HEK293T (cell line): ENCODE measurements around the gene RPS27A.

Source experiments
- ARNT ChIP-seq: fragments of 450-650 bp; IDR thresholded peaks from 2 replicates; pipeline ENCODE4 v1.6.1; 2017; ENCODE audit warnings: mild to moderate bottlenecking
- BHLHE40 ChIP-seq: fragments of 450-650 bp; IDR thresholded peaks from 2 replicates; pipeline ENCODE4 v1.6.1; 2016; ENCODE audit warnings: mild to moderate bottlenecking, moderate library complexity, borderline replicate concordance
- CTBP1 ChIP-seq: fragments of 450-650 bp; IDR thresholded peaks from 2 replicates; pipeline ENCODE4 v1.6.1; 2016; ENCODE audit warnings: borderline replicate concordance
- FOXK2 ChIP-seq: fragments of 450-650 bp; IDR thresholded peaks from 2 replicates; pipeline ENCODE4 v1.6.1; 2016; ENCODE audit warnings: mild to moderate bottlenecking
- FOXM1 ChIP-seq: fragments of 450-650 bp; IDR thresholded peaks from 2 replicates; pipeline ENCODE4 v1.6.1; 2017; ENCODE audit warnings: mild to moderate bottlenecking, borderline replicate concordance
- HDGF ChIP-seq: fragments of 450-650 bp; IDR thresholded peaks from 2 replicates; pipeline ENCODE4 v1.6.1; 2017; ENCODE audit warnings: antibody characterized with exemption, borderline replicate concordance
- L3MBTL2 ChIP-seq: fragments of 450-650 bp; conservative IDR thresholded peaks from 2 replicates; pipeline ENCODE4 v1.6.1; 2016; ENCODE audit warnings: mild to moderate bottlenecking
- LEF1 ChIP-seq: fragments of 450-650 bp; IDR thresholded peaks from 2 replicates; pipeline ENCODE4 v1.6.1; 2017; ENCODE audit warnings: mild to moderate bottlenecking, borderline replicate concordance
- NFRKB ChIP-seq: fragments of 450-650 bp; IDR thresholded peaks from 2 replicates; pipeline ENCODE4 v1.6.1; 2016; ENCODE audit warnings: mild to moderate bottlenecking, moderate library complexity
- SP1 ChIP-seq: fragments of 450-650 bp; IDR thresholded peaks from 2 replicates; pipeline ENCODE4 v1.6.1; 2017
- SUZ12 ChIP-seq: fragments of 450-650 bp; IDR thresholded peaks from 2 replicates; pipeline ENCODE4 v1.6.1; 2016; ENCODE audit warnings: mild to moderate bottlenecking
- TARDBP ChIP-seq: fragments of 450-650 bp; IDR thresholded peaks from 2 replicates; pipeline ENCODE4 v1.6.1; 2016
- ZNF384 ChIP-seq: fragments of 450-650 bp; IDR thresholded peaks from 2 replicates; pipeline ENCODE4 v1.6.1; 2016

GRCh38 chr2:55223958-55224760 lies 8.3 kb upstream of the RPS27A start:
- no peak for TF ChIP-seq FOXK2
- no peak for TF ChIP-seq FOXM1
- TF ChIP-seq ARNT = no peak
- TF ChIP-seq SUZ12 = no peak
- TF ChIP-seq HDGF = no peak
- TF ChIP-seq SP1 = no peak
- no peak for TF ChIP-seq ZNF384
- no peak for TF ChIP-seq NFRKB
- TF ChIP-seq CTBP1 = no peak
- TF ChIP-seq L3MBTL2 = no peak
- no peak for TF ChIP-seq TARDBP
- TF ChIP-seq LEF1 = no peak
- no peak for TF ChIP-seq BHLHE40
